ENCODE results near the gene SCGB1D1.

GRCh38 chr11:62201376-62201775 lies 11.4 kb downstream of the SCGB1D1 start:
- no peak for TF ChIP-seq PML (IDR thresholded peaks at IDR 0.05; ENCODE audit: low read length)
- no peak for TF ChIP-seq HDAC6 (IDR thresholded peaks at IDR 0.05; ENCODE audit: unreplicated experiment)
- no peak for TF ChIP-seq NFIC (IDR thresholded peaks at IDR 0.05; ENCODE audit: low read depth, low read length)
- TF ChIP-seq CHD4 (IDR thresholded peaks at IDR 0.05) = no peak
- TF ChIP-seq CTCF (IDR thresholded peaks at IDR 0.05 in 2 of 3, conservative IDR thresholded peaks at IDR 0.05 in 1 of 3; ENCODE audit: control insufficient read depth in 2 of 3, extremely low read depth in 1 of 3, insufficient read depth in 1 of 3, low read depth in 3 of 3, low read length in 3 of 3) = no peak
- TF ChIP-seq E2F4 (IDR thresholded peaks at IDR 0.05; ENCODE audit: low read depth, low read length) = no peak

All from GM12878 (cell line).